Immature natural killer cell (primary cell): Measurements from ENCODE around the gene SLC12A8. TPM values are rescaled to one million over a fixed set of nuclear protein-coding genes. Genes with fewer than 3 reads are reported as not detected.

Experiments
- DNase-seq, 3 donors: peaks; one replicate each; pipeline ENCODE4 v3.0.0; 2022; ENCODE audit warnings: mixed read lengths in 1 of 3
- H3K27ac Mint-ChIP-seq, 6 donors: one replicate each; pipeline ENCODE4 v1.8.0; 2020; ENCODE audit warnings: mixed read lengths in 6 of 6, mild to moderate bottlenecking in 5 of 6, inconsistent platforms in 4 of 6, moderate library complexity in 3 of 6
- H3K27me3 Mint-ChIP-seq, 3 donors: one replicate each; pipeline ENCODE4 v1.8.0; 2020 to 2021; ENCODE audit warnings: low read depth in 3 of 3, mild to moderate bottlenecking in 3 of 3, mixed read lengths in 3 of 3, moderate library complexity in 3 of 3, inconsistent platforms in 1 of 3
- H3K36me3 Mint-ChIP-seq, 3 donors: one replicate each; pipeline ENCODE4 v1.8.0; 2020; ENCODE audit warnings: mixed read lengths in 3 of 3, inconsistent platforms in 2 of 3, mild to moderate bottlenecking in 2 of 3
- H3K4me1 Mint-ChIP-seq, 2 donors: one replicate each; pipeline ENCODE4 v1.8.0; 2020; ENCODE audit warnings: inconsistent platforms in 2 of 2, mild to moderate bottlenecking in 2 of 2, mixed read lengths in 2 of 2, moderate library complexity in 1 of 2
- H3K4me3 Mint-ChIP-seq, 5 donors: one replicate each; pipeline ENCODE4 v1.8.0; 2020; ENCODE audit warnings: mild to moderate bottlenecking in 5 of 5, mixed read lengths in 5 of 5, inconsistent platforms in 3 of 5, moderate library complexity in 3 of 5
- H3K9me3 Mint-ChIP-seq, 6 donors: one replicate each; pipeline ENCODE4 v1.8.0; 2020; ENCODE audit warnings: mild to moderate bottlenecking in 6 of 6, mixed read lengths in 6 of 6, inconsistent platforms in 4 of 6, moderate library complexity in 3 of 6
- polyA plus RNA-seq, 3 donors: library from polyadenylated mRNA; unstranded; fragments of 300-500 nt; fragmentation: Illumina TruSeq; gene quantifications; one replicate each; pipeline ENCODE4 v1.2.3, GENCODE V29; 2021

The SLC12A8 gene
- polyA plus RNA-seq, 3 donors from 2014 or later, result 0.43 to 2.8 TPM; not detected in 1

GRCh38 chr3:125188955-125189354 lies 23.6 kb downstream of the SLC12A8 start:
- DNase-seq, result no peak
- no peaks in the 10 kb centered on the region for H3K9me3 Mint-ChIP-seq

GRCh38 chr3:125187599-125187910 lies 25.0 kb downstream of the SLC12A8 start:
- H3K36me3 Mint-ChIP-seq, result no peaks in the 10 kb centered on the region
- no peak for DNase-seq
- H3K9me3 Mint-ChIP-seq, result no peaks in the 10 kb centered on the region
- H3K27ac Mint-ChIP-seq, result no peak overlapping the region
- H3K27me3 Mint-ChIP-seq, result peaks cover 0 to 3% (median 1%) of the 10 kb centered on the region in 3 donors
- H3K4me3 Mint-ChIP-seq, result no peak overlapping the region
- H3K4me1 Mint-ChIP-seq, result no peaks in the 10 kb centered on the region

More at GRCh38 chr3:125188955-125189354, 23.6 kb downstream of the SLC12A8 start:
- Mint-ChIP-seq H3K36me3 (no peaks in the 10 kb centered on the region), H3K4me3 (no peak overlapping the region), H3K27ac (no peak overlapping the region), H3K27me3 (peaks cover 0 to 3% (median 1%) of the 10 kb centered on the region in 3 donors), H3K4me1 (no peaks in the 10 kb centered on the region)

- Mint-ChIP-seq H3K27me3 (peaks cover 0 to 1% (median under 1%) of the 10 kb centered on the region in 3 donors), H3K36me3 (no peaks in the 10 kb centered on the region), H3K4me3 (no peak overlapping the region), H3K27ac (no peak overlapping the region), H3K4me1 (no peaks in the 10 kb centered on the region), H3K9me3 (no peaks in the 10 kb centered on the region)
- no peak for DNase-seq
Observed at GRCh38 chr3:125186800-125187598, 25.5 kb downstream of the SLC12A8 start.

- Mint-ChIP-seq H3K4me3 (no peak overlapping the region), H3K27ac (no peak overlapping the region), H3K9me3 (no peaks in the 10 kb centered on the region), H3K36me3 (no peaks in the 10 kb centered on the region), H3K4me1 (no peaks in the 10 kb centered on the region), H3K27me3 (peaks cover 0 to 1% (median 0%) of the 10 kb centered on the region in 3 donors)
- DNase-seq, result no peak
Observed at GRCh38 chr3:125186261-125186787, 26.2 kb downstream of the SLC12A8 start.

- no peaks in the 10 kb centered on the region for H3K4me1 Mint-ChIP-seq
- no peaks in the 10 kb centered on the region for H3K36me3 Mint-ChIP-seq
- peaks cover 0 to 1% (median 0%) of the 10 kb centered on the region in 3 donors for H3K27me3 Mint-ChIP-seq
- no peak overlapping the region for H3K4me3 Mint-ChIP-seq
- no peaks in the 10 kb centered on the region for H3K9me3 Mint-ChIP-seq
- H3K27ac Mint-ChIP-seq, result no peak overlapping the region
- no peak for DNase-seq
Observed at GRCh38 chr3:125185805-125186204, 26.7 kb downstream of the SLC12A8 start.

GRCh38 chr3:125179884-125180240 lies 32.7 kb downstream of the SLC12A8 start:
- H3K4me1 Mint-ChIP-seq, result no peaks in the 10 kb centered on the region
- H3K9me3 Mint-ChIP-seq, result peaks cover 0 to 2% (median 0%) of the 10 kb centered on the region in 6 donors
- no peak for DNase-seq

GRCh38 chr3:125179143-125179883 lies 33.2 kb downstream of the SLC12A8 start:
- no peaks in the 10 kb centered on the region for H3K4me1 Mint-ChIP-seq
- DNase-seq, result no peak
- H3K36me3 Mint-ChIP-seq, result no peaks in the 10 kb centered on the region
- no peak overlapping the region for H3K4me3 Mint-ChIP-seq
- no peaks in the 10 kb centered on the region for H3K27me3 Mint-ChIP-seq
- peaks cover 0 to 2% (median 0%) of the 10 kb centered on the region in 6 donors for H3K9me3 Mint-ChIP-seq
- no peak overlapping the region for H3K27ac Mint-ChIP-seq

More at GRCh38 chr3:125179884-125180240, 32.7 kb downstream of the SLC12A8 start:
- no peaks in the 10 kb centered on the region for H3K27me3 Mint-ChIP-seq
- no peak overlapping the region for H3K27ac Mint-ChIP-seq
- H3K4me3 Mint-ChIP-seq, result no peak overlapping the region
- no peaks in the 10 kb centered on the region for H3K36me3 Mint-ChIP-seq

GRCh38 chr3:125177746-125178145 lies 34.8 kb downstream of the SLC12A8 start:
- Mint-ChIP-seq H3K4me3 (no peak overlapping the region), H3K36me3 (peaks cover 0 to 11% (median 0%) of the 10 kb centered on the region in 3 donors), H3K27ac (peak overlapping the region in 1 of 6 donors; percentile 34), H3K9me3 (peaks cover 0 to 14% (median 3%) of the 10 kb centered on the region in 6 donors), H3K27me3 (peaks cover 0 to 2% (median 0%) of the 10 kb centered on the region in 3 donors), H3K4me1 (no peaks in the 10 kb centered on the region)
- no peak for DNase-seq

GRCh38 chr3:125175295-125176078 lies 37.1 kb downstream of the SLC12A8 start:
- H3K27ac Mint-ChIP-seq, result peak overlapping the region in 1 of 6 donors; percentile 14
- peaks cover 0 to 11% (median 5%) of the 10 kb centered on the region in 3 donors for H3K36me3 Mint-ChIP-seq
- DNase-seq, result no peak
- H3K27me3 Mint-ChIP-seq, result peaks cover 0 to 5% (median 1%) of the 10 kb centered on the region in 3 donors
- no peak overlapping the region for H3K4me3 Mint-ChIP-seq
- peaks cover 0 to 14% (median 3%) of the 10 kb centered on the region in 6 donors for H3K9me3 Mint-ChIP-seq
- no peaks in the 10 kb centered on the region for H3K4me1 Mint-ChIP-seq

- Mint-ChIP-seq H3K9me3 (peaks cover 0 to 14% (median 3%) of the 10 kb centered on the region in 6 donors), H3K27me3 (peaks cover 0 to 5% (median 4%) of the 10 kb centered on the region in 3 donors), H3K4me1 (no peaks in the 10 kb centered on the region), H3K36me3 (peaks cover 0 to 19% (median 5%) of the 10 kb centered on the region in 3 donors), H3K27ac (no peak overlapping the region), H3K4me3 (no peak overlapping the region)
- no peak for DNase-seq
Observed at GRCh38 chr3:125172346-125172745, 40.2 kb downstream of the SLC12A8 start.

GRCh38 chr3:125168711-125169393 lies 43.7 kb downstream of the SLC12A8 start:
- H3K27ac Mint-ChIP-seq, result no peak overlapping the region
- H3K9me3 Mint-ChIP-seq, result peaks cover 0 to 10% (median 1%) of the 10 kb centered on the region in 6 donors
- H3K27me3 Mint-ChIP-seq, result peaks cover 1 to 4% (median 4%) of the 10 kb centered on the region in 3 donors
- H3K4me1 Mint-ChIP-seq, result peaks cover 0 to 7% of the 10 kb centered on the region in 2 donors
- H3K4me3 Mint-ChIP-seq, result no peak overlapping the region
- no peak for DNase-seq
- peaks cover 0 to 17% (median 5%) of the 10 kb centered on the region in 3 donors for H3K36me3 Mint-ChIP-seq

- Mint-ChIP-seq H3K4me1 (peaks cover 0 to 10% of the 10 kb centered on the region in 2 donors), H3K27ac (no peak overlapping the region), H3K36me3 (peaks cover 0 to 8% (median 0%) of the 10 kb centered on the region in 3 donors), H3K27me3 (peaks cover 0 to 3% (median 1%) of the 10 kb centered on the region in 3 donors), H3K9me3 (no peaks in the 10 kb centered on the region), H3K4me3 (no peak overlapping the region)
- DNase-seq, result no peak
Observed at GRCh38 chr3:125166599-125167136, 45.9 kb downstream of the SLC12A8 start.
